CMK (cell line): ENCODE results near the gene PDLIM5.

Experiments used
- DNase-seq: peaks from one replicate; pipeline ENCODE4 v3.0.0-alpha.2; 2010; ENCODE audit warnings: low read depth

Gene PDLIM5

DNA sequence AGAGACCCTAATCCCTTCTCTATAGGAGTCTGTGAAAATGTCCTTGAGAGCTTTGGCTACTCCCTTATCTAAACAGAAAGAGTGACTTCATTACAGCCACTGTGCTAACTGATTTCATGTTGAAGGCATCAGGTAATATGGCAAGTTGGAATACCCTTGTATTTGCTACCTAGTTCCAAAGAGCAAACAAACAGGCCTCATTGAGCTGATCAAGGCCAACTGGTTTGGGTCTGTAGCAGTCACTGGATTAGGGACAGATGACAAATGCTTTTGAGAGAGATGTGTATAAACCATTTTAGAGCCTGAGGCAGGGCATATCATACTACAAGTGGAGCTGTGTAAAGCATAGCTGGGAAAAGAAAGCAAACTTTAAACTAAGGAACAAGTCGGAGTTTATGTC lies 22.9 kb upstream of the PDLIM5 start:
- no peak for DNase-seq

- no peak for DNase-seq
Measured at GRCh38 chr4:94430406-94430805, 21.3 kb upstream of the PDLIM5 start.

DNA sequence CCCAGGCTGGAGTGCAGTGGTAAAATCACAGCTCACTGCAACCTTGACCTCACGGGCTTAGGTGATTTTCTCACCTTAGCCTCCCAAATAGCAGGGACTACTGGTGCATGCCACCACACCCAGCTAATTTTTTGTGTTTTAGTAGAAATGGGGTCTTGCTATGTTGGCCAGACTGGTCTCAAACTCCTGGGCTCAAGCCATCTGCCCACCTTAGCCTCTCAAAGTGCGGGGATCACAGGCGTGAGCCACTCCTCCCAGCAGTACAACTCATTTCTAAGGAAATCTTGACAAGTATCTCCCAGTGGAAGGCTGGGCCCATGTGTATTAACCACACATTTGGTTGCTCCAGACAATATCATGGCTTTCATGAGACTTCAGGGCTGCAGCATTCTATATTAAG lies 20.4 kb upstream of the PDLIM5 start:
- DNase-seq, result no peak

DNA sequence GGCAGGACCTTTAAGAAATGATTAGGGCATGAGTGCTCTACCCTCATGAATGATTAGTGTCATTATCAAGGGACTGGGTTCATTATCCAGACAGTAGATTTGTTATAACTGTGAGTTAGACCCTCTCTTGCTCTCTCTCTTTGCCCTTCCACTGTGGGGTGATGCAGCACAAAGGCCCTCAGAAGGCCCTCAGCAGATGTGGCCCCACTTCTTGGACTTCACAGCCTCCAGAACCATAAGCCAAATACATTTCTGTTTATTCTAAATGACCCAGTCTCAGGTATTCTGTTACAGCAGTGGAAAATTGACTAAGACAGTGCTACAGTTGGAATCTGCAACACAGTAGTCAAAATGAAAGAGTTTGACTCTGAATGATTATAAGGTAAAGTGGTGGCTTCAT lies 17.2 kb upstream of the PDLIM5 start:
- DNase-seq, result no peak

DNA sequence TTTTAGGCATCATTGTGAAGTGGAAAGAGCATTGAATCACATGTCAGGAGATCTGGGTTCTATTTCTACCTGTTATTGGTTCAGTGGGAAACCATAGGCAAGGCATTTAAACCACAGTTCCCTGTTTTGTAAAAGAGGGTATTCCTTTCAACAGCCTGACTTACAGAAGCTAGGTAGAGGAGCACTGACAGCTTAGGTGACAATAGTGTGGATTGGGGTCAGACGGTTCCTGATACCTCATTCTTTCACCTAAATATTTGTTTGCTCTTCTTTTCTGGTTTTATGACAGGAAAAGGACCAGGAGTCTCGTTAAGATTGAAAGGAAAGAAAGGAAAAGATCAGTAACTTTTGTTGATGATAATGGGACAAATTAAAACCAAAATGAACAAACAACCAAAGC lies 15.9 kb upstream of the PDLIM5 start:
- DNase-seq, result no peak

- no peak for DNase-seq
Measured at GRCh38 chr4:94436512-94436911, 15.2 kb upstream of the PDLIM5 start.

GRCh38 chr4:94439606-94440005 lies 12.1 kb upstream of the PDLIM5 start:
- DNase-seq, result no peak

DNA sequence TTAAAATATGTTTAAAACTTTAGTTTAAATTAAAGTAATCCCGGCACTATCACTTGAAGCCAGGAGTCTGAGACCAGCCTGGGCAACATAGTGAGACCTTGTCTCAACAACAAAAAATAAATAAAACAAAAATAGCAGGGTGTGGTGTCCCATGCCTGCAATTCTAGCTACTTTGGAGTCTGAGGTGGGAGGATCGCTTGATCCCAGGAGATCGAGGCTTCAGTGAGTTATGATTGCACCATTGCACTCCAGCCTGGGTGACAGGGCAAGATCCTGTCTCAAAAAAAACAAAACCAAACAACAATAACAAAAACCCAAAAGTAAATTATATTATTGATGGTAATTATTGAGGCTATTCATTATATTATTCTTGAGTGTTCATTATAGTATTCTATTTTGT lies 9.9 kb upstream of the PDLIM5 start:
- DNase-seq, result no peak

DNA sequence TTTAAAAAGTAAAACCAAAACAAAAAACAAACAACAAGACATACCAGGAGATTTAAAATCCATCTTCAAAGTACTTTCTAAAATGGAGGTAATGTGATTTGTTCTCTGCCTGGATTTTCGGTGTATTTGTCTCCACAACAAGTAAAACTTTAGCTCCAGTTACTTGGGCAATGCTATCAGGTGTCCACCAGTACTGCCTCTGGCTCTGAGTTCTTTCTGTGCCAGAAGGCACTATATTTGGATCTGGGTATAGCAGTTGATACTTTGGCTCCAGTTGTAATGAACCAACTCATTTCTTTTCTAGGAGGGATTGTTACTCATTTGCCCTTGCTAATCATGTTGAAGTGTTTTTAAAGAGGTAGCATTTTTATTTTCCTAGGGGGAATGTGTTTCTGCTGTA lies 9.5 kb upstream of the PDLIM5 start:
- no peak for DNase-seq

DNA sequence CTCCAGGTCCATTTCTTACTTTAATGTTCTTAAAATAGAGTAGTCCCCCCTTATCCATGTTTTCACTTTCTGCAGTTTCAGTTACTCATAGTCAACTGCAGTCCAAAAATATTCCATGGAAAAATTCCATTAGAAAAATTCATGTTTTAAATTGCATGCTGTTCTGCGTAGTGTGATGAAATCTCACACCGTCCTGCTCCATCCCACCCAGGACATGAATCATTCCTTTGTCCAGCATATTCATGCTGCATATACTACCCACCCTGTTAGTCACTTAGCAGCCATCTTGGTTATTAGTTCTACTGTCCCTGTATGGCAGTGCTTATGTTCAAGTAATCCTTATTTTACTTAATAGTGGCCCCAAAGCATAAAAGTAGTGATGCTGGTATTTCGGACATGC lies 5.4 kb upstream of the PDLIM5 start:
- DNase-seq, result no peak

DNA sequence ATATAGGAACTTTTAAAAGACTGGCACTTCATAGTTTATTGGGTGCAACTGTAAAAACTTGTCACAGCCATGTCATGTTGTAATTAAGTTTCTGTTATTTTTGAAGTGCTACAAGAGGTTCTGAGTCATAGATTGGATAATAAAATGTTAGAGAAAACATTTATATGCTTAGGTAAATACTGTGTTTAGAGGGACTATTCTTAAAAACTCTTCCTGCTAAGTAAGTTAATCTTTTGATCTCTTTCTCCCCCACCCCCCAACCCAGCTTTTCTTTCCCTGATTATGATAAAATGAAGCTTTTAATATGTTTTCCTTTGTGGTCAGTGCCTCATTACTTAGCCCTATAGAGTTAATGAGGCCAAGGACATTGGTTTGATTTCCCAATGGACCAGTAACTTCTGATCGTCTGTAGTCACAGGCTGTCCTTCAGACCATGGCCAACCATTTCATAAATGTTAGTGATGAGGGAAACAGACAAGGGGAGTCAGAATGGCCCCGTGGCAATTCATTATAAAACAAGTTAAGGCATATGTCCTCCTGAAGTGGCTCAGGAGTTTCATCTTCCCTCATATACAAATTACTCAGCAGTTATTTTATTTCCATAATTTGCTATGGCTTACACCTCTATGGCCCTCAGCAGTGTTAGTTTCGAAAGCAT lies 3.9 kb upstream of the PDLIM5 start:
- DNase-seq, result no peak

DNA sequence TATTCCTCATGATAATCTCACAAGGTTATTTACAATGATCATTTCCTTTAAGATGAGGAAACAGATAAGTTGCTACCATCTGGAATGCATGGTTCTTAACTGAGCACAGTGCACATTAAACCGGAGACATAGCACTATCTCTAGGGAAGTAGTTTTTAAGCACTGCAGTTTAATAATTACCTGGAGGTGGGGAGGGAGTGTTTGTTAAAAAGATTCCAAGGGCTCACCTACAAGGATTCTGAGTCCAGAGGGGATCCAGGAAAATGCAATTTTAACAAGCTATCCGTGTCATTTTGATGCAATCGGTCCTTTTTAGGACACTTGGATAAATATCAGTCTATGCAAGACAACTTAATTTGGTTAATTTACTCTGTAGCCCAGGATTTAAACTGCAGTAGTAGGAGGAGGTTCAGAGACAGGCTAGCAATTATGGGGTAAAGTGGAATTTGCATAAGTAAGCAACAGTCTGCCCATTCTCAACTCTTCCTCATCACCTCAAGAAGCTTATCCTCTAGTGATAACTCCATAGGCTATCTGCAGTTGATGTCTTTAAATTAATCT lies 2.8 kb upstream of the PDLIM5 start:
- DNase-seq, result no peak

DNA sequence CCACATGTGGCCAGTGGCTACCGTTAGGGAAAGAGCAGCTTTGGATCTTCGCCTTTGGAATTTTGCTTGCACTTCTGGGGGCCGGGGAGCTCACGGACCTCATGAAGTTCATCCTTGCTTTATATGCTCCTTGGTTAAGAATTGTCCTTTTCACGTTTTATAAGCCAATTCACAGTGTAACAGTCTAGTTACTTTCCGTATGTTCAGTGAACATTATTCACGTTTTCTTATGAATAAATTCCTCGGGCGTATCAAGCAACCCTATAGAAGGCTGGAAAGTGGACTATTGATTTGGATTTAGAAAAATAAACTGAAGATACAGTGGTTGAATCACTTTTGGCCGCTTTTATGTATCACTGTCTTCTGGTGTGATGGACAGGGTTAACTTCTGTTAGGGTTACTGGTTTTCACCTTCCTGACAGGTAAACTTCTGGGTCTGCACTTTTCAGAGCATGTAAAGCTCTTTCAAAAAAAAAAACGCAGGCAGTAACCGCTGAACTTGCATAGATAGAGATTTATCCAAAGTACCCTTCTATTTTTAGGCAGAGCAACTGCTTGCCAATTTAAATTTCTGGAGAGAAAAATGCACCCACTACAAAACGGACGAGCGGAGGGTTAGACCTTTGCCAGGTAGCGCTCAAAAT lies 569 bp upstream of the PDLIM5 start:
- DNase-seq, result no peak

- DNase-seq, result peak; percentile 45
Measured at GRCh38 chr4:94452476-94453371, 982 bp downstream of the PDLIM5 start.

GRCh38 chr4:94453391-94453963 lies 1.7 kb downstream of the PDLIM5 start:
- DNase-seq, result no peak

- DNase-seq, result no peak
Measured at GRCh38 chr4:94454405-94454804, 2.7 kb downstream of the PDLIM5 start.

GRCh38 chr4:94455081-94455480 lies 3.3 kb downstream of the PDLIM5 start:
- no peak for DNase-seq

DNA sequence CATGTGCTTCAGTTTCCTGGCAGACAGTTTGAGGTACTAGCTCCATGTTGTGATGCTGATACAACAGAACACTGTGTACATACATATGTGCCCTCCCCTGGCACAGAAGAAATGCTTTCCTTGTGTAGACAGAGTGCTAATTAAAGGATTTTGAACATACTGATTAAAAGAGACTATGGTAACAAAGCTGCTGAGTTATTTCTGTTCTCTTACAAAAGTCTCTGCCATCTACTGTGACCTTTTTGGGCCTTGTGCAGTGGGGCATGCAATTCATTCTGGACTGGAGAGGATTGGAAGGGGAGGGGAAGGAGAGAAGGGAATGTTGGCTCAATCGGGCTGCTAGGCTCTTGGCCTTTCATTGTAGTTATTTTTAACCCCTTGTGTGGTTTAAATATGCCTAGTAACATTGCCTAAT lies 6.0 kb downstream of the PDLIM5 start:
- no peak for DNase-seq

- DNase-seq, result no peak
Measured at GRCh38 chr4:94458682-94459081, 6.9 kb downstream of the PDLIM5 start.

GRCh38 chr4:94459462-94460161 lies 7.9 kb downstream of the PDLIM5 start:
- DNase-seq, result no peak

DNA sequence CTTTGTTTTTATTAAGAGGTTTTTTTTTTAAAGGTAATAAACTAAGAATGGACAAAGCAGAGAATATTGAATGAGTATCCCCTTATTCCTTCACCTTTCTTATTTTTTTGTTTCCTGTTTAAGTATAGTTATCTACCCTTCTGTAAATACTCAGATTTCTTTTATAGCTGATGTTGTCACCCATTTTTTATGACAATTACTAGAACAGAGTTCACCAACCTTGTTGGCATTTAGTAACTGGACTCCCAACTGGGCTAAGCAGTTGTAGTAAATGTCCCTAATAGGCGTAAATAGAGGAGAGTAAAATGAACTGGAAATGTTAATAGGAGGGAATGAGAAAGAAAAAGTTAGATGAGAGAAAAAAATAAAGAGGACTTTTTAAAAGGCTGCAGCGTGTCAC lies 9.8 kb downstream of the PDLIM5 start:
- DNase-seq, result no peak

DNA sequence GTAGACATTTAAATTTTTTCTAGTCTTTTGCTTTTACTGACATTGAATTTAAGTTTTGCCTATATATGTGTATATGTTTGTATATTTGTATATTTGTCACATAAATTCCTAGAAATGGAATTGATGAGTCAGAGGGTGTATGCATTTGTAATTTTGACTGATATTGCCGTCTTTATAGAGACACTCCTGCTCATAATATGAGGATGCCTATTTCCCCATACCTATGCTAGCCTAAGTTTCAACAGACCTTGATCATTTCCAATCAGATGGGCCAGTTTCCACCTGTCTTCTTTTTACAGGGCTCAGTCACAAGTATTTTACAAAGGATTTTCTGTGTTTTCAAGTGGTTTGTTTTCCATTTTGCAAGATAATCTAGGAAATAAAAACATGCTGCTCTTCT lies 10.8 kb downstream of the PDLIM5 start:
- DNase-seq, result no peak
